Measurements from ENCODE around the gene RHOF. TPM values are rescaled to one million over a fixed set of nuclear protein-coding genes. Genes with fewer than 3 reads are reported as not detected.

The RHOF gene
- total and polyA plus RNA-seq, 7 donors: 1.4 to 4.8 (median 3.9) TPM

- Histone ChIP-seq H3K9me3 (no peaks in the 10 kb centered on the region), H3K27me3 (ENCODE audit: insufficient read depth in 3 of 3, low read length in 2 of 3) (no peaks in the 10 kb centered on the region), H3K27ac (peak overlapping the region; percentile 100), H3K4me3 (peak overlapping the region; percentile 86), H3K4me1 (peaks cover 52% of the 10 kb centered on the region), H3K36me3 (ENCODE audit: insufficient read depth in 1 of 2, low read depth in 1 of 2) (peaks cover 0 to 14% of the 10 kb centered on the region in 2 donors)
- ATAC-seq (peak; percentile 32 to 56 (median 40)), DNase-seq (peak; percentile 90 to 93)
- peak; percentile 97 for TF ChIP-seq CTCF (IDR thresholded peaks at IDR 0.05)
- intact Hi-C loops (cut with DNase I): loop anchor here (1.0 to 5.0 kb wide), 4 partner anchors 17 to 98 kb away; partner anchors contain the start of gene PSMD9 (in 2 of the 2)
- WGBS, 3 donors: 13 to 37% (median 18%) methylated on average over 13 to 15 of the region's 15 CpGs
Measured at GRCh38 chr12:121795034-121795968, 1.8 kb upstream of the RHOF start.

GRCh38 chr12:121794534-121795033 is 1.1 kb upstream of the RHOF start:
- 1 to 6% (median 1%) methylated on average over 13 of the region's 13 CpGs for WGBS, 3 donors
- H3K4me3 ChIP-seq: peak overlapping the region; percentile 86
- peak overlapping the region; percentile 100 for H3K27ac ChIP-seq
- peaks cover 52% of the 10 kb centered on the region for H3K4me1 ChIP-seq
- DNase-seq (peak; percentile 47 to 72), ATAC-seq (no peak)
- H3K9me3 ChIP-seq: no peaks in the 10 kb centered on the region
- intact Hi-C loops (cut with DNase I): loop anchor here (1.0 to 5.0 kb wide), 5 partner anchors 18 to 98 kb away; partner anchors contain the start of gene PSMD9 (in 2 of the 2)
- TF ChIP-seq CTCF (IDR thresholded peaks at IDR 0.05): no peak
- H3K27me3 ChIP-seq (ENCODE audit: insufficient read depth in 3 of 3, low read length in 2 of 3): no peaks in the 10 kb centered on the region
- peaks cover 0 to 14% of the 10 kb centered on the region in 2 donors for H3K36me3 ChIP-seq (ENCODE audit: insufficient read depth in 1 of 2, low read depth in 1 of 2)

GRCh38 chr12:121793838-121794533 is 498 bp upstream of the RHOF start:
- Histone ChIP-seq H3K4me1 (peaks cover 50% of the 10 kb centered on the region), H3K27me3 (ENCODE audit: insufficient read depth in 3 of 3, low read length in 2 of 3) (no peaks in the 10 kb centered on the region), H3K9me3 (no peaks in the 10 kb centered on the region), H3K27ac (peak overlapping the region; percentile 100), H3K4me3 (peak overlapping the region; percentile 86), H3K36me3 (ENCODE audit: insufficient read depth in 1 of 2, low read depth in 1 of 2) (peaks cover 0 to 14% of the 10 kb centered on the region in 2 donors)
- DNase-seq (peak; percentile 91 to 96), ATAC-seq (peak; percentile 61 to 72 (median 64))
- intact Hi-C loops (cut with DNase I): loop anchor here (2.0 to 5.0 kb wide), 3 partner anchors 19 to 97 kb away; no protein-coding TSS in a partner anchor
- WGBS, 3 donors: 0 to 1% (median 1%) methylated on average over 47 to 59 of the region's 59 CpGs
- peak; percentile 99 for TF ChIP-seq CTCF (IDR thresholded peaks at IDR 0.05)

- intact Hi-C loops (cut with DNase I): loop anchor here in 1 of 2 donors (5.0 kb wide), 1 partner anchor 96 kb away; no protein-coding TSS in a partner anchor
- Histone ChIP-seq H3K36me3 (ENCODE audit: insufficient read depth in 1 of 2, low read depth in 1 of 2) (peaks cover 0 to 14% of the 10 kb centered on the region in 2 donors), H3K4me1 (peaks cover 42% of the 10 kb centered on the region), H3K27ac (peak overlapping the region; percentile 23), H3K9me3 (no peaks in the 10 kb centered on the region), H3K27me3 (ENCODE audit: insufficient read depth in 3 of 3, low read length in 2 of 3) (no peaks in the 10 kb centered on the region), H3K4me3 (peak overlapping the region; percentile 86)
- no peak for TF ChIP-seq CTCF (IDR thresholded peaks at IDR 0.05)
- DNase-seq (peak in 1 of 2 donors; percentile 69), ATAC-seq (no peak)
- 51 to 60% (median 52%) methylated on average over 39 to 48 of the region's 48 CpGs for WGBS, 3 donors
Measured at GRCh38 chr12:121792607-121793439, 665 bp downstream of the RHOF start.
